GM12878 (cell line): ENCODE data around the gene SEC16A. TPM values are rescaled to one million over a fixed set of nuclear protein-coding genes. Genes with fewer than 3 reads are reported as not detected.

ENCODE experiments used
- ATAC-seq: fragments of 200-7000 bp; cut with Tn5 transposase; 3 replicates; pipeline ENCODE4 v1.9.1; 2020; ENCODE audit warnings: mild to moderate bottlenecking, moderate library complexity
- BruUV-seq: library from RNA; stranded (reverse); fragments of 400-500 nt; replicated peaks from 2 replicates; lab custom pipeline; 2021; lab: Mats Ljungman, UMichigan
- CTCF ChIA-PET: fragments of 300-600 bp; sonication (Branson Sonifier 250); formaldehyde crosslinking; extraction: SDS; loops from one replicate; lab custom pipeline; 2021; ENCODE audit warnings: inconsistent platforms; lab: Yijun Ruan, JAX
- POLR2A ChIA-PET: fragments of 350-600 bp; formaldehyde crosslinking; extraction: SDS; loops from one replicate; lab custom pipeline; 2021; ENCODE audit warnings: inconsistent platforms; lab: Charles Lee
- RAD21 ChIA-PET: fragments of 300-600 bp; sonication (Branson Sonifier 250); formaldehyde crosslinking; loops from one replicate; lab custom pipeline; 2023; ENCODE audit warnings: antibody characterized with exemption; ENCODE audit not compliant: unreplicated experiment; lab: Charles Lee
- SMC1A ChIA-PET: fragments of 300-600 bp; sonication (Branson Sonifier 250); formaldehyde crosslinking; loops from one replicate; lab custom pipeline; 2023; ENCODE audit not compliant: unreplicated experiment, uncharacterized antibody; lab: Charles Lee
- DNase-seq: peaks from one replicate; pipeline ENCODE4 v3.0.0-alpha.2; 2011; ENCODE audit warnings: low read depth, low spot score
- FAIRE-seq: peaks from 3 replicates; lab custom pipeline; 2011; peaks lifted over from hg19 to GRCh38; lab: Jason Lieb, UNC
- H2AFZ ChIP-seq: 2 replicates; pipeline ENCODE4 v1.6.0; 2011; ENCODE audit warnings: low read depth, low read length, control low read depth; ENCODE audit not compliant: control insufficient read depth
- H3K27ac ChIP-seq: 2 replicates; pipeline ENCODE4 v1.5.1; 2011; ENCODE audit warnings: control low read depth; ENCODE audit not compliant: control insufficient read depth, insufficient read depth
- H3K27me3 ChIP-seq, 2 experiments: replicated peaks in 1 of 2; 2 replicates each; pipeline versions ENCODE4 v1.6.0 to v1.6.1; 2011; ENCODE audit warnings: low read length in 1 of 2; ENCODE audit not compliant: control insufficient read depth in 2 of 2, insufficient read depth in 2 of 2
- H3K36me3 ChIP-seq, 2 experiments: 2 replicates each; pipeline ENCODE4 v1.5.1; 2011; ENCODE audit warnings: low read length in 1 of 2; ENCODE audit not compliant: control insufficient read depth in 2 of 2, insufficient read depth in 2 of 2
- H3K4me1 ChIP-seq: 2 replicates; pipeline ENCODE4 v1.6.1; 2011; ENCODE audit warnings: mild to moderate bottlenecking, low read length, moderate library complexity, mixed read lengths; ENCODE audit not compliant: control insufficient read depth, insufficient read depth
- H3K4me2 ChIP-seq: 2 replicates; pipeline ENCODE4 v1.6.0; 2011; ENCODE audit warnings: control low read depth; ENCODE audit not compliant: control insufficient read depth, insufficient read depth
- H3K4me3 ChIP-seq: fragments of 200-600 bp; sonication (generic); 2 replicates; pipeline ENCODE4 v1.5.1; 2016
- H3K79me2 ChIP-seq: 2 replicates; pipeline ENCODE4 v1.6.0; 2011; ENCODE audit warnings: low read length; ENCODE audit not compliant: control insufficient read depth, insufficient read depth
- H3K9ac ChIP-seq: 2 replicates; pipeline ENCODE4 v1.8.0; 2011; ENCODE audit warnings: low read length, control low read depth, mixed read lengths; ENCODE audit not compliant: control insufficient read depth, insufficient read depth
- H3K9me3 ChIP-seq: replicated peaks from 3 replicates; pipeline ENCODE4 v1.5.1; 2011; ENCODE audit warnings: mild to moderate bottlenecking, low read length; ENCODE audit not compliant: control insufficient read depth, insufficient read depth
- H4K20me1 ChIP-seq: 2 replicates; pipeline ENCODE4 v1.6.0; 2011; ENCODE audit not compliant: control insufficient read depth, insufficient read depth
- CHD1 ChIP-seq: IDR thresholded peaks from 2 replicates; pipeline ENCODE4 v1.6.1; 2012; ENCODE audit warnings: low read depth, low read length, improper control_type of control experiment
- CREB1 ChIP-seq: IDR thresholded peaks from 2 replicates; pipeline ENCODE4 v1.6.1; 2012; ENCODE audit warnings: low read depth, mild to moderate bottlenecking, inconsistent platforms
- DPF2 ChIP-seq: fragments of 450-650 bp; IDR thresholded peaks from 2 replicates; pipeline ENCODE4 v1.6.1; 2017; ENCODE audit warnings: mild to moderate bottlenecking
- ESRRA ChIP-seq: IDR thresholded peaks from 2 replicates; pipeline ENCODE4 v1.6.1; 2012; ENCODE audit warnings: mild to moderate bottlenecking, low read length, improper control_type of control experiment
- RUNX3 ChIP-seq: IDR thresholded peaks from 2 replicates; pipeline ENCODE4 v1.6.1; 2012; ENCODE audit warnings: low read length, inconsistent platforms
- SRF ChIP-seq, 2 experiments: IDR thresholded peaks; 2 replicates each; pipeline ENCODE4 v1.6.1; 2011; ENCODE audit warnings: low read depth in 2 of 2, low read length in 2 of 2, mild to moderate bottlenecking in 1 of 2, moderate library complexity in 1 of 2
- TAF1 ChIP-seq: IDR thresholded peaks from 2 replicates; pipeline ENCODE4 v1.6.1; 2011; ENCODE audit warnings: mild to moderate bottlenecking, low read depth, low read length, borderline replicate concordance
- WRNIP1 ChIP-seq: IDR thresholded peaks from 2 replicates; pipeline ENCODE4 v1.6.1; 2011; ENCODE audit warnings: low read depth, low read length, improper control_type of control experiment, borderline replicate concordance
- WGBS: methylation state at CpG from one replicate; pipeline ENCODE4 v1.1.6; 2016; ENCODE audit warnings: low lambda C conversion rate; ENCODE audit not compliant: insufficient replicate concordance, insufficient coverage; ENCODE audit errors: missing lambda C conversion rate; 5-methylcytosine and 5-hydroxymethylcytosine counted together
- in situ Hi-C: fragments of 300-500 bp; cut with MboI; formaldehyde crosslinking; loops from 9 replicates; pipeline ENCODE4 v1.14.3; 2018; ENCODE audit warnings: mixed read lengths
- intact Hi-C: fragments of 100-400 bp; cut with micrococcal nuclease; formaldehyde crosslinking; loops from one replicate; pipeline ENCODE4 v1.14.2; 2022; ENCODE audit not compliant: unreplicated experiment
- polyA plus RNA-seq, 11 experiments: library from polyadenylated mRNA; depleted of rRNA in 4 of 11; unstranded in 6 of 11; stranded (reverse) in 5 of 11; fragments of >200 nt; fragmentation: Nextera tagmentation in 4 of 11; fragmentation: Illumina TruSeq in 1 of 11; extraction: Ambion mirVana in 4 of 11; extraction: Trizol in 1 of 11; gene quantifications; 1 replicate in 1 of 11; 2 replicates in 10 of 11; pipeline versions ENCODE4 v1.2.1 to v1.2.3, GENCODE V29; 2011 to 2016; ENCODE audit warnings: inconsistent platforms in 2 of 11, missing spikeins in 2 of 11, low read depth in 1 of 11
- total RNA-seq, 4 experiments: library from RNA; depleted of rRNA in 3 of 4; stranded (reverse); fragments of >200 nt in 3 of 4; fragmentation: Illumina TruSeq in 1 of 4; extraction: Trizol in 1 of 4; gene quantifications; 2 replicates each; pipeline versions ENCODE4 v1.2.1 to v1.2.3, GENCODE V29; 2013 to 2021
- TF ChIP-seq, protein P1 (sequence below): IDR thresholded peaks from 2 replicates; pipeline ENCODE4 v1.6.1; 2012; ENCODE audit warnings: low read depth, low read length, improper control_type of control experiment
- TF ChIP-seq, protein P2 (sequence below): fragments of 450-650 bp; IDR thresholded peaks from 2 replicates; pipeline ENCODE4 v1.6.1; 2018; ENCODE audit warnings: mild to moderate bottlenecking, low read depth, moderate library complexity; ENCODE audit not compliant: partially characterized antibody
- TF ChIP-seq, protein P3 (sequence below): IDR thresholded peaks from 2 replicates; pipeline ENCODE4 v1.6.1; 2012; ENCODE audit warnings: improper control_type of control experiment, low read depth, low read length; ENCODE audit not compliant: insufficient replicate concordance

The SEC16A gene
- total and polyA plus RNA-seq, 10 of the 15 experiments (the other 5 are each of a cell fraction or from before 2014, with no cell fraction given), result 9.9 to 59.1 (median 21.7) TPM

DNA sequence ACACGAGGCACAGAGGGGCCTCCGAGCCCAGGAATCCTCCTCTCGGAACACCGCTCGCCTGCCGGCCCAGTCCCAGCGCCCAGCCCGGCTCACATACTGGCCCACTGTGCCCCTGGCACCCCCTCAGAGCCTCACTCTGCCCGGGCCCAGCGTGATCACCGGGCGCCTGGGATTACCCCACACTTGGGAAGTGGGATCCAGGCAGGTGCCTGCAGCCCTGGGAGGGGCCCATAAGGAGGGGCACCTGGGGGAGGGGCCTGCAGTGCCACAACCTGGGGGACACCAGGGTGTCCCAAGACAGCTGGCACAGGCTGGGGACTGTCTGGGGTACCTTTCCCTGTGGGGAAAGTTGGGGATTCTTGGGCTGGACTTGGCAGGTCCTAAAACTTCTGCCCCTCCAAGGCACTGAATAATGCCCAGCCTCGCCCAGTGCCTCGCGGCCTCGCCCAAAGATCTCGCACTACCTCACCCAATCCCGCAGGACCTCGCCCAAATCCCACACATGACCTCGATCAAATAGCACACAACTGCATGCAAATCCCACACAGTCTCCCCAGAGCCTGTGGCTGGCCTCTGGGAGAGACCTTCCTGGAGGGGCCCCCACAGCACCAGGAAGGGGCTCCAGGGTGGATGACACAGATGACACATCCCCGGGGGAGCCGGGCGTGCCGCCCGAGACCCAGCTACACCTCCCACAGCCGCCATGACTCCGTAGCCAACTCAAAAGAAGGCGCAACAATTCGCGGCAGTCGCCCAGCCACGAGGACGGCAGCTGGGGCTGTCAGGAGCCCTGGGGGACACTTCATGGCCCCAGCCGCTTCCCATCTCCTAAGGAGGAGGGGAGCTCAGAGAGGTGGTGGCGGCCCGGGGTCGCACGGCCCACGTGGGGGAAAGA is 49.3 kb upstream of the SEC16A start:
- Histone ChIP-seq H3K4me1 (peaks cover 44% of the 10 kb centered on the region), H3K4me2 (peak overlapping the region; percentile 75; the same call in 1 of the 2 replicates), H3K9me3 (no peaks in the 10 kb centered on the region), H3K79me2 (peaks cover 21% of the 10 kb centered on the region), H4K20me1 (peaks cover 7% of the 10 kb centered on the region; the same call in 1 of the 2 replicates), H3K27me3 (no peaks in the 10 kb centered on the region), H2AFZ (no peak overlapping the region), H3K4me3 (no peak overlapping the region), H3K27ac (no peak overlapping the region), H3K9ac (no peak overlapping the region), H3K36me3 (peaks cover 0 to 14% of the 10 kb centered on the region in 2 experiments; a peak in 2 of 4 replicates)
- BruUV-seq, result no TSS peak
- DNase-seq (no peak), FAIRE-seq (no peak), ATAC-seq (no peak)
- intact Hi-C loops, result no loop called here
- in situ Hi-C loops, result no loop called here
- 83% methylated on average over 37 of the region's 39 CpGs for WGBS
- TF ChIP-seq CHD1 (no peak), DPF2 (no peak), SRF (IDR thresholded peaks at IDR 0.05; ENCODE audit: low read depth in 2 of 2, low read length in 2 of 2) (no peak), RUNX3 (no peak), WRNIP1 (no peak), TAF1 (no peak), ESRRA (no peak), CREB1 (no peak)
- TF ChIP-seq, protein P1, sequence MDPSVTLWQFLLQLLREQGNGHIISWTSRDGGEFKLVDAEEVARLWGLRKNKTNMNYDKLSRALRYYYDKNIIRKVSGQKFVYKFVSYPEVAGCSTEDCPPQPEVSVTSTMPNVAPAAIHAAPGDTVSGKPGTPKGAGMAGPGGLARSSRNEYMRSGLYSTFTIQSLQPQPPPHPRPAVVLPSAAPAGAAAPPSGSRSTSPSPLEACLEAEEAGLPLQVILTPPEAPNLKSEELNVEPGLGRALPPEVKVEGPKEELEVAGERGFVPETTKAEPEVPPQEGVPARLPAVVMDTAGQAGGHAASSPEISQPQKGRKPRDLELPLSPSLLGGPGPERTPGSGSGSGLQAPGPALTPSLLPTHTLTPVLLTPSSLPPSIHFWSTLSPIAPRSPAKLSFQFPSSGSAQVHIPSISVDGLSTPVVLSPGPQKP, result no peak
- TF ChIP-seq, protein P2, sequence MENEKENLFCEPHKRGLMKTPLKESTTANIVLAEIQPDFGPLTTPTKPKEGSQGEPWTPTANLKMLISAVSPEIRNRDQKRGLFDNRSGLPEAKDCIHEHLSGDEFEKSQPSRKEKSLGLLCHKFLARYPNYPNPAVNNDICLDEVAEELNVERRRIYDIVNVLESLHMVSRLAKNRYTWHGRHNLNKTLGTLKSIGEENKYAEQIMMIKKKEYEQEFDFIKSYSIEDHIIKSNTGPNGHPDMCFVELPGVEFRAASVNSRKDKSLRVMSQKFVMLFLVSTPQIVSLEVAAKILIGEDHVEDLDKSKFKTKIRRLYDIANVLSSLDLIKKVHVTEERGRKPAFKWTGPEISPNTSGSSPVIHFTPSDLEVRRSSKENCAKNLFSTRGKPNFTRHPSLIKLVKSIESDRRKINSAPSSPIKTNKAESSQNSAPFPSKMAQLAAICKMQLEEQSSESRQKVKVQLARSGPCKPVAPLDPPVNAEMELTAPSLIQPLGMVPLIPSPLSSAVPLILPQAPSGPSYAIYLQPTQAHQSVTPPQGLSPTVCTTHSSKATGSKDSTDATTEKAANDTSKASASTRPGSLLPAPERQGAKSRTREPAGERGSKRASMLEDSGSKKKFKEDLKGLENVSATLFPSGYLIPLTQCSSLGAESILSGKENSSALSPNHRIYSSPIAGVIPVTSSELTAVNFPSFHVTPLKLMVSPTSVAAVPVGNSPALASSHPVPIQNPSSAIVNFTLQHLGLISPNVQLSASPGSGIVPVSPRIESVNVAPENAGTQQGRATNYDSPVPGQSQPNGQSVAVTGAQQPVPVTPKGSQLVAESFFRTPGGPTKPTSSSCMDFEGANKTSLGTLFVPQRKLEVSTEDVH, result no peak
- TF ChIP-seq, protein P3, sequence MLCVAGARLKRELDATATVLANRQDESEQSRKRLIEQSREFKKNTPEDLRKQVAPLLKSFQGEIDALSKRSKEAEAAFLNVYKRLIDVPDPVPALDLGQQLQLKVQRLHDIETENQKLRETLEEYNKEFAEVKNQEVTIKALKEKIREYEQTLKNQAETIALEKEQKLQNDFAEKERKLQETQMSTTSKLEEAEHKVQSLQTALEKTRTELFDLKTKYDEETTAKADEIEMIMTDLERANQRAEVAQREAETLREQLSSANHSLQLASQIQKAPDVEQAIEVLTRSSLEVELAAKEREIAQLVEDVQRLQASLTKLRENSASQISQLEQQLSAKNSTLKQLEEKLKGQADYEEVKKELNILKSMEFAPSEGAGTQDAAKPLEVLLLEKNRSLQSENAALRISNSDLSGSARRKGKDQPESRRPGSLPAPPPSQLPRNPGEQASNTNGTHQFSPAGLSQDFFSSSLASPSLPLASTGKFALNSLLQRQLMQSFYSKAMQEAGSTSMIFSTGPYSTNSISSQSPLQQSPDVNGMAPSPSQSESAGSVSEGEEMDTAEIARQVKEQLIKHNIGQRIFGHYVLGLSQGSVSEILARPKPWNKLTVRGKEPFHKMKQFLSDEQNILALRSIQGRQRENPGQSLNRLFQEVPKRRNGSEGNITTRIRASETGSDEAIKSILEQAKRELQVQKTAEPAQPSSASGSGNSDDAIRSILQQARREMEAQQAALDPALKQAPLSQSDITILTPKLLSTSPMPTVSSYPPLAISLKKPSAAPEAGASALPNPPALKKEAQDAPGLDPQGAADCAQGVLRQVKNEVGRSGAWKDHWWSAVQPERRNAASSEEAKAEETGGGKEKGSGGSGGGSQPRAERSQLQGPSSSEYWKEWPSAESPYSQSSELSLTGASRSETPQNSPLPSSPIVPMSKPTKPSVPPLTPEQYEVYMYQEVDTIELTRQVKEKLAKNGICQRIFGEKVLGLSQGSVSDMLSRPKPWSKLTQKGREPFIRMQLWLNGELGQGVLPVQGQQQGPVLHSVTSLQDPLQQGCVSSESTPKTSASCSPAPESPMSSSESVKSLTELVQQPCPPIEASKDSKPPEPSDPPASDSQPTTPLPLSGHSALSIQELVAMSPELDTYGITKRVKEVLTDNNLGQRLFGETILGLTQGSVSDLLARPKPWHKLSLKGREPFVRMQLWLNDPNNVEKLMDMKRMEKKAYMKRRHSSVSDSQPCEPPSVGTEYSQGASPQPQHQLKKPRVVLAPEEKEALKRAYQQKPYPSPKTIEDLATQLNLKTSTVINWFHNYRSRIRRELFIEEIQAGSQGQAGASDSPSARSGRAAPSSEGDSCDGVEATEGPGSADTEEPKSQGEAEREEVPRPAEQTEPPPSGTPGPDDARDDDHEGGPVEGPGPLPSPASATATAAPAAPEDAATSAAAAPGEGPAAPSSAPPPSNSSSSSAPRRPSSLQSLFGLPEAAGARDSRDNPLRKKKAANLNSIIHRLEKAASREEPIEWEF, result no peak
- ChIA-PET SMC1A (interaction anchor here (1.0 kb wide), 1 partner anchor 12 kb away, joined by 3 read pairs; no protein-coding TSS in a partner anchor), CTCF (interaction anchor here (0.6 to 1.0 kb wide), 2 partner anchors 12 to 47 kb away, joined by 3 to 4 read pairs; no protein-coding TSS in a partner anchor), RAD21 (no interaction called here), POLR2A (interaction anchor here (1.9 kb wide), 1 partner anchor 20 kb away, joined by 7 read pairs; no protein-coding TSS in a partner anchor)
